ENCODE data around the gene FEM1A. TPM values are rescaled to one million over a fixed set of nuclear protein-coding genes. Genes with fewer than 3 reads are reported as not detected.

Gene FEM1A
- total and polyA plus RNA-seq, 2 of the 13 experiments (the other 11 are each of a cell fraction or from before 2014, with no cell fraction given), result 3.2 to 10.8 TPM

DNA sequence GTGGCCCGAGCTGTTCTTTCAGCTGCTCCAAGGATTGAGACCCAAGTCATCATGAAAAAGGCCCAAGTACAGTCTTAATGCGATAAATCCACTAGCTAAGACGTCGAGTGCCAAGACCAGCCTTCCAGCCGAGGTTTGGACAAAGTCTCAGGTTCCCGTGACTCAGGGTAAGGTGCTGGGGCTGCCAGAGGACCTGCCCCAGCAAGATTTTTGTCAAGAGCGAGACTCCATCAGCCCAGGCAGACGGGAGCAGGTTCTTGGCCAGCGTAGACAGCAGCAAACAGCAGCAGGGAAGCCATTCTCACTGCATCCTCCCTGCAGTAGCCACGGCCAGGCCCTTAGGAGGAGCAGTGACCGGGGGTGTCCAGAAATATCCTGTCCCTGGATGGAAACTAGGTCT is 3.4 kb downstream of the FEM1A start:
- Histone ChIP-seq H4K20me1 (ENCODE audit: insufficient read depth, low read length) (no peaks in the 10 kb centered on the region), H3K27me3 (ENCODE audit: control insufficient read depth in 1 of 2, insufficient read depth in 2 of 2, low read length in 2 of 2) (no peaks in the 10 kb centered on the region), H3K9me3 (ENCODE audit: low read length) (no peaks in the 10 kb centered on the region), H3K36me3 (replicated peaks in 1 of 2; ENCODE audit: control insufficient read depth in 1 of 2, insufficient read depth in 2 of 2, low read length in 2 of 2) (peaks cover 1 to 19% of the 10 kb centered on the region in 2 experiments; a peak in 3 of 5 replicates), H3K4me1 (ENCODE audit: insufficient read depth, low read length) (peaks cover 45% of the 10 kb centered on the region), H3K79me2 (ENCODE audit: insufficient read depth, low read length) (peaks cover 41% of the 10 kb centered on the region), H2AFZ (ENCODE audit: low read length) (no peak overlapping the region), H3K9ac (ENCODE audit: insufficient read depth, low read depth, low read length) (0 out of 2 replicates have a peak overlapping the region, but pooled peaks have one; percentile 22), H3K27ac (ENCODE audit: extremely low read length, insufficient read depth, low read length) (no peak overlapping the region), H3K4me2 (ENCODE audit: low read depth, low read length) (0 out of 2 replicates have a peak overlapping the region, but pooled peaks have one; percentile 12), H3K4me3 (replicated peaks in 1 of 3; ENCODE audit: insufficient read depth in 1 of 3, low read depth in 2 of 3, low read length in 3 of 3) (no peak overlapping the region)
- POLR2A ChIA-PET, result no interaction called here
- DNase-seq (ENCODE audit: low spot score) (no peak), ATAC-seq (no peak), FAIRE-seq (no peak)
- no TSS peak for BruUV-seq (replicated peaks)
- in situ Hi-C loops (cut with HindIII; ENCODE audit: extremely low pct_ligation_motif_present, low pct_unique_long_range_greater_than_20kb), result loop anchor here (5.0 kb wide), 1 partner anchor 63 kb away; no protein-coding TSS in a partner anchor
- intact Hi-C loops (cut with micrococcal nuclease; ENCODE audit: unreplicated experiment), result no loop called here
- CTCF ChIA-PET (ENCODE audit: low intra/inter-chr PET ratio, low total read pairs), result no interaction called here
- 91% methylated on average over 3 of the region's 11 CpGs for WGBS (ENCODE audit: low lambda C conversion rate)
- TF ChIP-seq SOX5 (CRISPR knock-in tag; IDR thresholded peaks at IDR 0.05; ENCODE audit: borderline replicate concordance) (no peak), AGO2 (optimal IDR thresholded peaks at IDR 0.05; ENCODE audit: low read depth, low read length) (peak; percentile 18), ZC3H13 (CRISPR knock-in tag; IDR thresholded peaks at IDR 0.05) (0 out of 2 replicates have a peak, but pooled peaks have one; percentile 57), NAIF1 (CRISPR knock-in tag; IDR thresholded peaks at IDR 0.05; ENCODE audit: borderline replicate concordance) (no peak)

DNA sequence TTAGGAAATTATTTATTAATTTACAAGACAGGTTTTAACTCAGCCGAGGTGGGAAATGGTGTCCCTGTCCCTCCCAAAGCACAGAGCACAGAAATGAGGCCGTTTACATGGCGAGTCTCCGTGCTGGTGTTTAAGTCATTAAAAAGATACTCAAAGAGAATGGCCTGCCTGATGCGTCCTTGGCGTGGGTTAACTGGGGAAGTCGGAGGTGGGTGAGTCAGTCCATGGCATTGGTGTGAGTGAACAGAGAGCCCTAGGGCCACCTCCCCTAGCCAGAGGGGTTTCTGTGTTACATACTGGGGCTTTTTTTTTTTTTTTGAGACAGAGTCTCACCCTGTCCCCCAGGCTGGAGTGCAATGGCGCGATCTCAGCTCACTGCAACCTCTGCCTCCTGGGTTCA is 3.9 kb downstream of the FEM1A start:
- ChIA-PET CTCF (ENCODE audit: low intra/inter-chr PET ratio, low total read pairs) (no interaction called here), POLR2A (no interaction called here)
- in situ Hi-C loops (cut with HindIII; ENCODE audit: extremely low pct_ligation_motif_present, low pct_unique_long_range_greater_than_20kb) (no loop called here), intact Hi-C loops (cut with micrococcal nuclease; ENCODE audit: unreplicated experiment) (no loop called here)
- DNase-seq (ENCODE audit: low spot score) (no peak), FAIRE-seq (no peak), ATAC-seq (no peak)
- Histone ChIP-seq H3K36me3 (replicated peaks in 1 of 2; ENCODE audit: control insufficient read depth in 1 of 2, insufficient read depth in 2 of 2, low read length in 2 of 2) (peaks cover 1 to 19% of the 10 kb centered on the region in 2 experiments; a peak in 3 of 5 replicates), H2AFZ (ENCODE audit: low read length) (no peak overlapping the region), H3K4me1 (ENCODE audit: insufficient read depth, low read length) (peaks cover 50% of the 10 kb centered on the region), H3K27ac (ENCODE audit: extremely low read length, insufficient read depth, low read length) (no peak overlapping the region), H3K27me3 (ENCODE audit: control insufficient read depth in 1 of 2, insufficient read depth in 2 of 2, low read length in 2 of 2) (no peaks in the 10 kb centered on the region), H3K4me2 (ENCODE audit: low read depth, low read length) (0 out of 2 replicates have a peak overlapping the region, but pooled peaks have one; percentile 12), H4K20me1 (ENCODE audit: insufficient read depth, low read length) (no peaks in the 10 kb centered on the region), H3K79me2 (ENCODE audit: insufficient read depth, low read length) (peaks cover 41% of the 10 kb centered on the region), H3K9me3 (ENCODE audit: low read length) (no peaks in the 10 kb centered on the region), H3K4me3 (replicated peaks in 1 of 3; ENCODE audit: insufficient read depth in 1 of 3, low read depth in 2 of 3, low read length in 3 of 3) (no peak overlapping the region), H3K9ac (ENCODE audit: insufficient read depth, low read depth, low read length) (no peak overlapping the region)
- 94% methylated on average over 9 of the region's 9 CpGs for WGBS (ENCODE audit: low lambda C conversion rate)
- no TSS peak for BruUV-seq (replicated peaks)
- 0 out of 2 replicates have a peak, but pooled peaks have one; percentile 10 for TF ChIP-seq ZC3H13 (CRISPR knock-in tag; IDR thresholded peaks at IDR 0.05)
- no peak for TF ChIP-seq MYC (CRISPR knock-in tag; IDR thresholded peaks at IDR 0.05; ENCODE audit: borderline replicate concordance)
- no peak for TF ChIP-seq THRA (CRISPR knock-in tag; IDR thresholded peaks at IDR 0.05; ENCODE audit: borderline replicate concordance)
- TF ChIP-seq ZNF546 (CRISPR knock-in tag; conservative IDR thresholded peaks at IDR 0.05), result no peak
- TF ChIP-seq SRSF9 (IDR thresholded peaks at IDR 0.05; ENCODE audit: borderline replicate concordance, insufficient read depth, low read depth, low read length, poor library complexity, severe bottlenecking), result no peak
